RWPE1 (cell line): ENCODE measurements around the gene OSBPL9.

Source experiments
- CTCF ChIA-PET: fragments of 350-600 bp; sonication (Branson Sonifier 250); formaldehyde crosslinking; extraction: SDS; loops from one replicate; lab custom pipeline; 2021; lab: Yijun Ruan, JAX
- POLR2A ChIA-PET: fragments of 400-600 bp; formaldehyde crosslinking; extraction: SDS; loops from one replicate; lab custom pipeline; 2020; ENCODE audit warnings: antibody characterized with exemption; ENCODE audit not compliant: low non-redundant PET; lab: Yijun Ruan, JAX
- DNase-seq: peaks from one replicate; pipeline ENCODE4 v3.0.0; 2012; ENCODE audit warnings: low spot score
- H3K27ac ChIP-seq: fragments of 450-650 bp; 2 replicates; pipeline ENCODE4 v1.5.1; 2017
- TF ChIP-seq, protein P1 (sequence below): fragments of 450-650 bp; conservative IDR thresholded peaks from 2 replicates; pipeline ENCODE4 v1.5.1; 2017; ENCODE audit warnings: low read depth, mild to moderate bottlenecking

Gene OSBPL9

DNA sequence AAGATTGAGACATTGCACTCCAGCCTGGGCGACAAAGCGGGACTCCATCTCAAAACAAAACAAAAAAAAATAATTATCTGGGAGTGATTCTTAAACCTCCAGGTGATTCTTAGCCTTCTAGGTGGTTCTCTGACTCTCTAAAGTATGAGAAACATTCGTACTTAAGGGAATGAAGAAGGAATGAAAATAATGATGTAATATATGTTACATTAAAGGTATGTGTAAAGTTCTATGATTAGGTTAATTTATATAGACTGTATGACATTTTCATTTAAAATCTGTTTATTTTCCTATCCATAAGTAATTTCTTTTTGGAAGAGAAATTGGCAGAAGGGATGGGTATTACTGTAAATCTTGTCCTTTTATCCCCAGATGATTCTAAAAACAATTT, 34.7 kb downstream of the OSBPL9 start:
- no peak overlapping the region for H3K27ac ChIP-seq
- DNase-seq, result no peak
- POLR2A ChIA-PET, result no interaction called here
- TF ChIP-seq, protein P1, sequence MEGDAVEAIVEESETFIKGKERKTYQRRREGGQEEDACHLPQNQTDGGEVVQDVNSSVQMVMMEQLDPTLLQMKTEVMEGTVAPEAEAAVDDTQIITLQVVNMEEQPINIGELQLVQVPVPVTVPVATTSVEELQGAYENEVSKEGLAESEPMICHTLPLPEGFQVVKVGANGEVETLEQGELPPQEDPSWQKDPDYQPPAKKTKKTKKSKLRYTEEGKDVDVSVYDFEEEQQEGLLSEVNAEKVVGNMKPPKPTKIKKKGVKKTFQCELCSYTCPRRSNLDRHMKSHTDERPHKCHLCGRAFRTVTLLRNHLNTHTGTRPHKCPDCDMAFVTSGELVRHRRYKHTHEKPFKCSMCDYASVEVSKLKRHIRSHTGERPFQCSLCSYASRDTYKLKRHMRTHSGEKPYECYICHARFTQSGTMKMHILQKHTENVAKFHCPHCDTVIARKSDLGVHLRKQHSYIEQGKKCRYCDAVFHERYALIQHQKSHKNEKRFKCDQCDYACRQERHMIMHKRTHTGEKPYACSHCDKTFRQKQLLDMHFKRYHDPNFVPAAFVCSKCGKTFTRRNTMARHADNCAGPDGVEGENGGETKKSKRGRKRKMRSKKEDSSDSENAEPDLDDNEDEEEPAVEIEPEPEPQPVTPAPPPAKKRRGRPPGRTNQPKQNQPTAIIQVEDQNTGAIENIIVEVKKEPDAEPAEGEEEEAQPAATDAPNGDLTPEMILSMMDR, result no peak
- CTCF ChIA-PET, result no interaction called here

DNA sequence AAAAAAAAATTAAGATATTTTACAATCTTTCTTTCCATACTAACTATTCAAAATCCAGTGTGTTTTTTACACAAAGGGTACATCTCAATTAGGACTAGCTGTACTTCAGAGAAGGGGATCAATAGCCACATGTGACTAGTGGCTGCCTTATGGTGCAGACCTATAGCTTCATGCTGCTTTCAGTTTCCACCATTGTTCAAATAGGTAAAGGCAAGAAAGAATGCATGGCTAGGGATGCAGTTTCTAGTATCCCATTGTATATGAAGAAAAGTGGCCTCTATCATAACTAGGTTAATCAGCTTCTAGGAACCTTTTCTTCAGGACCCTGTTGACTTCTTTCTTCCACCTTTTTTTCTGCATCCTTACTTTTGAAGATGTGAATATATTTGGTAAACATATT, 35.7 kb downstream of the OSBPL9 start:
- ChIA-PET POLR2A (no interaction called here), CTCF (no interaction called here)

DNA sequence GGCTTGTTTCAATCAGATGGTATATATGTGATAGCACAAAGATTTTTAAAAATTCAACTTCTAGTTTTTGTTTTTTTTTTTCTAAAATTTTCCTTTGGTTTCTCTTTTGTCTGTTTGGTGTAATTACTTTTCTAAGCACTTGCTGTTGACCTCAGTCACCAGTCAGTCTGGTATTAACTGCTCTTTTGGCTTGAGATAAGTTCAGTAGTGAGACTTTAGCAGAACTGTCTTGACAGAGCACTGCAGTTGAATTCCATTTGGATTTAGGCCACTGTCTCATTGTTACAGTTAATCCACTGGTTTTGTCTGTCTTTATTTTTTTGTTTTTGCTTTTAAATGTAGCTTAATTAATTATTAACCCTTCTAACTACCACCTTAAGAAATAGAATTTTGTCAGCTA, 36.2 kb downstream of the OSBPL9 start:
- TF ChIP-seq, protein P1, result no peak
- ChIA-PET CTCF (interaction anchor here (0.5 kb wide), 1 partner anchor 13 kb away, joined by 3 read pairs; no protein-coding TSS in a partner anchor), POLR2A (no interaction called here)
- no peak overlapping the region for H3K27ac ChIP-seq
- no peak for DNase-seq

More for the DNA sequence above, 35.7 kb downstream of the OSBPL9 start:
- no peak overlapping the region for H3K27ac ChIP-seq
- no peak for DNase-seq
- TF ChIP-seq, protein P1, result no peak

DNA sequence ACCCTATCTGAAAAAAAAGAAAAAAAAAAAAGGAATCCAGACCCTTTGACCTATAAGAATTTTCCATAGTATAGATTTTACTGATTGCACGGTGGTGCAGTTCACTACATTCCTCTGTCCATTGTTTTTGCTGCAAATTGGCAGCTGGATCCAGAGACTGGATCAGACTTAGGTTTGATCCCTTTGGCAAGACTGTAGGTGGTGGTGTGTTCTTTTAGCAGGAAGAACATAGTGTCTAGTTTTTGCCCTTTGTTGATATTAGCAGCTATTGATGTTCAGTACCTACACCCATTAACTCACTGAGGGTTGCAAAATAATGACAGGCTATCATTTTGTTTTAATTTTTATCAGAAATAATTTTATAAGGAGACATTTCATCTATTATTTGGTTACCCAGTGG, 37.1 kb downstream of the OSBPL9 start:
- POLR2A ChIA-PET, result no interaction called here

DNA sequence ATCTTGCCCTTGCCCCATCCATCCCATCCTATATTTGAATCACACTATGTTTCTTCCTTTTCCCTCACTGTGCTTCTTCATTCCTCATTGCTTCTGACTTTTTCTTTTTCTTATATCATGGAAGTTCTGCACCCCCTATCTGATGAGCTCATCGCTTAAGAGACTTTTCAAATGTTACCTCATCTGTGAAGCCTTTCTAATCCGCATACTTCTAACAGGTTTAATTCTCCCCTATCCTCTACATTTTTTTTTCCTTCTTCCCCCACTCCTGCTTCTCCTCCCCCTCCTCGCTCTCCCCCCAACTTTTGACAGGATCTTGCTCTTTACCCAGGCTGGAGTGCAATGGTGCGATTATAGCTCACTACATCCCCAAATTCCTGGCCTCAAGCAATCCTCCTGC, 39.5 kb downstream of the OSBPL9 start:
- POLR2A ChIA-PET, result no interaction called here
- no peak overlapping the region for H3K27ac ChIP-seq
- no peak for DNase-seq
- CTCF ChIA-PET, result interaction anchor here (0.5 kb wide), 1 partner anchor 326 kb away, joined by 3 read pairs; no protein-coding TSS in a partner anchor
- TF ChIP-seq, protein P1, result no peak

More for the DNA sequence above, 37.1 kb downstream of the OSBPL9 start:
- CTCF ChIA-PET, result no interaction called here
- TF ChIP-seq, protein P1, result no peak
- DNase-seq, result no peak
- H3K27ac ChIP-seq, result no peak overlapping the region

DNA sequence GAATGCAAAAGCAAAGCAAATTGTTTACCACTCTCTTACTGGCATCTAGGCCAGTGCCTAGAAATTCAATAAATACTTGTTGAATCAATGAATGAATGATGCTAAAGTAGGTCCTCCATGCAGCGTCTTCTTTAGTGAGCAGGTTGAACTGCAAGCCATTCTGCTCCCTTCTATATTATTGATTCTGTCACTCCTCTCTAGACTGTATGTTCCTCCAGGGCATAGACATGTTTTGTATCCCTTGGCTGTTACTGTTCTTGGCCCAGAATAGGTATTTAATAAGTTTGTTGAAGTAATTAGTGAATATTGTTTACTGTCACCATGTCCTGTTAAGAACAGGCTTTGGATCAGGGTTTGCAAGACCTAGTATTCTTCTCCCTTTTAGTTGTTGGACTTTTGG, 43.7 kb downstream of the OSBPL9 start:
- POLR2A ChIA-PET, result no interaction called here
- TF ChIP-seq, protein P1, result no peak
- H3K27ac ChIP-seq, result no peak overlapping the region
- CTCF ChIA-PET, result no interaction called here
- DNase-seq, result no peak

DNA sequence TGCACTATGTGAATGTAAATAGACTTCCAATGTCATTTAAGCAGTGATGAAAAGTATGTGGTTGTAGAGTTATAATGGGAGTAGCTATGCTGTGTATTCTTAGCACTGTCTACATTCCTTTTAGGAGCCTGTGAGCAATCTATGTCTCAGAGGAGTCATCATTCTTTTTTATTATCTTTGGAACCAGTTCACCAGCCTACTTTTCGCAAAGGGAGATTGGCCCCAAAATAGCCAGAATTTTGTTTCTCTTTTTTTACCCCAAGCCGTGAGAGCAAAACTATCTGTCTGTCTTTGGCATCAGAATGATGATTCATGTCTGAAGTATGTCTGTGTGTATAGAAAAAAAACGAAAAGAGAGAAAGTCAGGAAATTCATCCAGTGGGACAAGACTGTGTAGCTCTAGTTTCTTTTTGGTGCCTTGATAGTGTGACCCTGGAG, 44.2 kb downstream of the OSBPL9 start:
- ChIA-PET POLR2A (no interaction called here), CTCF (no interaction called here)

More for the DNA sequence above, 44.2 kb downstream of the OSBPL9 start:
- TF ChIP-seq, protein P1, result no peak
- H3K27ac ChIP-seq, result no peak overlapping the region
- peak; percentile 74 for DNase-seq
